Right lobe of liver (tissue), 6 donors: Measurements from ENCODE around the gene TNIP3. TPM values are rescaled to one million over a fixed set of nuclear protein-coding genes. Genes with fewer than 3 reads are reported as not detected.
A peak's percentile ranks its signal among the peaks of the same experiment; 100 is the strongest.
"Not testable (repeated sequence)": the region's sequence is repeated elsewhere in the genome, so short reads cannot be mapped to it uniquely, and the experiment has no call there.

ENCODE experiments used
- ATAC-seq, 4 donors: fragments of 200-7000 bp; cut with Tn5 transposase; one replicate each; pipeline ENCODE4 v1.9.1; 2020; ENCODE audit warnings: mild to moderate bottlenecking in 4 of 4, moderate library complexity in 4 of 4
- DNase-seq, 3 donors: peaks; one replicate each; pipeline ENCODE4 v3.0.0-alpha.2; 2020
- H3K27ac ChIP-seq, 3 donors: fragments of 200-600 bp; one replicate each; pipeline ENCODE4 v1.8.0; 2022
- H3K27me3 ChIP-seq, 2 donors: fragments of 200-600 bp; one replicate each; pipeline ENCODE4 v1.8.0; 2022
- H3K36me3 ChIP-seq, 4 donors: fragments of 200-600 bp; sonication (generic) in 1 of 4; one replicate each; pipeline versions ENCODE4 v1.5.1 to v1.8.0; 2017 to 2022; ENCODE audit warnings: control low read depth in 1 of 4
- H3K4me1 ChIP-seq, 4 donors: fragments of 200-600 bp; sonication (generic) in 1 of 4; one replicate each; pipeline versions ENCODE4 v1.5.1 to v1.8.0; 2017 to 2022; ENCODE audit warnings: control low read depth in 1 of 4
- H3K4me3 ChIP-seq, 3 donors: fragments of 200-600 bp; one replicate each; pipeline ENCODE4 v1.8.0; 2022
- H3K9me3 ChIP-seq, 4 donors: fragments of 200-600 bp; sonication (generic) in 1 of 4; one replicate each; pipeline versions ENCODE4 v1.5.1 to v1.8.0; 2017 to 2022; ENCODE audit warnings: control low read depth in 1 of 4
- CTCF ChIP-seq, 4 donors: fragments of 200-600 bp in 3 of 4; fragments of 450-650 bp in 1 of 4; IDR thresholded peaks; one replicate each; pipeline versions ENCODE4 v1.5.1 to v1.8.0; 2016 to 2022; ENCODE audit warnings: antibody characterized with exemption in 4 of 4, mild to moderate bottlenecking in 2 of 4
- POLR2A ChIP-seq: fragments of 450-650 bp; IDR thresholded peaks from one replicate; pipeline ENCODE4 v1.6.1; 2017; ENCODE audit warnings: antibody characterized with exemption, mild to moderate bottlenecking
- WGBS: methylation state at CpG from one replicate; pipeline ENCODE4 v1.1.6; 2018; ENCODE audit warnings: low coverage, low lambda C conversion rate; ENCODE audit not compliant: insufficient coverage; ENCODE audit errors: missing lambda C conversion rate; 5-methylcytosine and 5-hydroxymethylcytosine counted together
- intact Hi-C, 2 donors: fragments of 100-400 bp; cut with DNase I; formaldehyde crosslinking; loops; one replicate each; pipeline versions ENCODE4 v1.11.2 to v1.14.1; 2022
- total RNA-seq, 6 experiments: library from RNA; depleted of rRNA in 2 of 6; stranded (reverse); fragments of >200 nt in 2 of 6; fragmentation: NEBNext Ultra II Directional in 3 of 6; extraction: Animal tissue kit (Norgen Biotek cat#: 25700) in 3 of 6; gene quantifications; one replicate each; pipeline versions ENCODE4 v1.1.0 to v1.2.4, GENCODE V29; 2016 to 2023
- donor health status: DM: no; HTN: yes; CAD: no.
- donor health status: DM: no; HTN: no; CAD: no.
- donor health status: DM: no; HTN: no; CAD: no.
- donor health status: DM: no; HTN: yes; CAD: no.
- donor health status: DM: no; HTN: yes; CAD: no.

TNIP3 gene
- total RNA-seq, 6 experiments from 2014 or later: 0.06 TPM; not detected in 5

- ATAC-seq (peak in 2 of 4 donors; percentile 41 to 42), DNase-seq (no peak)
- TF ChIP-seq POLR2A (no peak), CTCF (IDR thresholded peaks at IDR 0.05) (no peak)
- Histone ChIP-seq H3K27me3 (no peaks in the 10 kb centered on the region), H3K4me3 (no peak overlapping the region), H3K4me1 (no peaks in the 10 kb centered on the region), H3K27ac (no peak overlapping the region), H3K9me3 (no peaks in the 10 kb centered on the region), H3K36me3 (no peaks in the 10 kb centered on the region)
- 28% methylated on average over 3 of the region's 3 CpGs for WGBS
- intact Hi-C loops: no loop called here
Observed at GRCh38 chr4:121177246-121178137, 13.4 kb upstream of the TNIP3 start.

- ATAC-seq (no peak), DNase-seq (no peak)
- Histone ChIP-seq H3K9me3 (no peaks in the 10 kb centered on the region), H3K4me3 (no peak overlapping the region), H3K27me3 (no peaks in the 10 kb centered on the region), H3K4me1 (no peaks in the 10 kb centered on the region), H3K27ac (no peak overlapping the region), H3K36me3 (no peaks in the 10 kb centered on the region)
- TF ChIP-seq POLR2A: no peak
- no peak for TF ChIP-seq CTCF (IDR thresholded peaks at IDR 0.05)
- 40% methylated on average over 3 of the region's 3 CpGs for WGBS
- intact Hi-C loops: no loop called here
Observed at GRCh38 chr4:121176082-121176934, 12.2 kb upstream of the TNIP3 start.

- H3K27me3 ChIP-seq, H3K4me3 ChIP-seq, H3K27ac ChIP-seq, H3K4me1 ChIP-seq, H3K9me3 ChIP-seq, DNase-seq, ATAC-seq, H3K36me3 ChIP-seq, intact Hi-C loops: not testable (repeated sequence)
- WGBS: 76% methylated on average over 3 of the region's 3 CpGs
Observed at GRCh38 chr4:121171477-121171876, 7.4 kb upstream of the TNIP3 start.

- WGBS: 51% methylated on average over 6 of the region's 6 CpGs
- ATAC-seq (peak; percentile 52 to 77 (median 67)), DNase-seq (peak in 2 of 3 donors; percentile 25 to 51)
- no peak overlapping the region for H3K27ac ChIP-seq
- no peaks in the 10 kb centered on the region for H3K9me3 ChIP-seq
- intact Hi-C loops: no loop called here
- H3K4me1 ChIP-seq: no peaks in the 10 kb centered on the region
- no peak overlapping the region for H3K4me3 ChIP-seq
- no peaks in the 10 kb centered on the region for H3K27me3 ChIP-seq
- no peak for TF ChIP-seq POLR2A
- no peak for TF ChIP-seq CTCF (IDR thresholded peaks at IDR 0.05)
- no peaks in the 10 kb centered on the region for H3K36me3 ChIP-seq
Observed at GRCh38 chr4:121168446-121169281, 4.5 kb upstream of the TNIP3 start.
